Trophoblast cell (in vitro differentiated cells and primary cell): ENCODE results near the gene ADIPOR2.

Experiments
- DNase-seq, 2 donors: peaks; one replicate each; pipeline ENCODE4 v3.0.0-alpha.2; 2016
- H2AFZ ChIP-seq: 2 replicates; pipeline ENCODE4 v1.6.1; 2013; ENCODE audit warnings: low read length, moderate library complexity, mild to moderate bottlenecking; ENCODE audit not compliant: insufficient read depth, poor library complexity
- H2AK5ac ChIP-seq: 2 replicates; pipeline ENCODE4 v1.6.1; 2013; ENCODE audit warnings: mild to moderate bottlenecking, low read length
- H2BK120ac ChIP-seq: 2 replicates; pipeline ENCODE4 v1.6.1; 2013; ENCODE audit warnings: low read length, mild to moderate bottlenecking, moderate library complexity; ENCODE audit not compliant: insufficient read depth, poor library complexity
- H2BK12ac ChIP-seq: 2 replicates; pipeline ENCODE4 v1.6.1; 2013; ENCODE audit warnings: mild to moderate bottlenecking, low read length, moderate library complexity
- H2BK5ac ChIP-seq: 2 replicates; pipeline ENCODE4 v1.6.1; 2013; ENCODE audit warnings: low read length, low read depth, moderate library complexity, mild to moderate bottlenecking; ENCODE audit not compliant: poor library complexity
- H3K14ac ChIP-seq: 2 replicates; pipeline ENCODE4 v1.6.1; 2013; ENCODE audit warnings: mild to moderate bottlenecking, low read length
- H3K18ac ChIP-seq: 2 replicates; pipeline ENCODE4 v1.6.1; 2013; ENCODE audit warnings: mild to moderate bottlenecking, low read length
- H3K23ac ChIP-seq: 2 replicates; pipeline ENCODE4 v1.6.1; 2013; ENCODE audit warnings: low read length
- H3K27ac ChIP-seq: 2 replicates; pipeline ENCODE4 v1.5.1; 2013; ENCODE audit warnings: low read depth, mild to moderate bottlenecking, inconsistent platforms, low read length, moderate library complexity
- H3K27me3 ChIP-seq: 2 replicates; pipeline ENCODE4 v1.6.1; 2013; ENCODE audit warnings: inconsistent platforms, mild to moderate bottlenecking, low read length, moderate library complexity; ENCODE audit not compliant: insufficient read depth
- H3K36me3 ChIP-seq, 2 experiments: 1 replicate in 1 of 2; 2 replicates in 1 of 2; pipeline ENCODE4 v1.6.1; 2013; ENCODE audit warnings: low read length in 2 of 2, mild to moderate bottlenecking in 2 of 2, moderate library complexity in 1 of 2; ENCODE audit not compliant: insufficient read depth in 2 of 2, control insufficient read depth in 1 of 2
- H3K4ac ChIP-seq: 2 replicates; pipeline ENCODE4 v1.6.1; 2013; ENCODE audit warnings: low read depth, mild to moderate bottlenecking, low read length, moderate library complexity
- H3K4me1 ChIP-seq, 2 experiments: 1 replicate in 1 of 2; 2 replicates in 1 of 2; pipeline ENCODE4 v1.6.1; 2013; ENCODE audit warnings: low read length in 2 of 2, mild to moderate bottlenecking in 2 of 2, moderate library complexity in 1 of 2; ENCODE audit not compliant: insufficient read depth in 2 of 2, control insufficient read depth in 1 of 2
- H3K4me2 ChIP-seq: 2 replicates; pipeline ENCODE4 v1.6.1; 2013; ENCODE audit warnings: inconsistent platforms, mild to moderate bottlenecking, low read length, moderate library complexity
- H3K4me3 ChIP-seq: 2 replicates; pipeline ENCODE4 v1.5.1; 2013; ENCODE audit warnings: mild to moderate bottlenecking, low read depth, low read length, inconsistent platforms
- H3K79me1 ChIP-seq: one replicate; pipeline ENCODE4 v1.6.1; 2013; ENCODE audit warnings: low read length
- H3K79me2 ChIP-seq: 2 replicates; pipeline ENCODE4 v1.6.1; 2013; ENCODE audit warnings: low read length, mild to moderate bottlenecking; ENCODE audit not compliant: control insufficient read depth, insufficient read depth, poor library complexity
- H3K9ac ChIP-seq: 2 replicates; pipeline ENCODE4 v1.6.1; 2013; ENCODE audit warnings: mild to moderate bottlenecking, low read length
- H3K9me3 ChIP-seq: 2 replicates; pipeline ENCODE4 v1.6.1; 2013; ENCODE audit warnings: low read depth, mild to moderate bottlenecking, control low read depth, inconsistent platforms, low read length; ENCODE audit not compliant: insufficient read depth
- H4K12ac ChIP-seq: 2 replicates; pipeline ENCODE4 v1.6.1; 2013; ENCODE audit warnings: low read depth, mild to moderate bottlenecking, low read length, moderate library complexity
- H4K8ac ChIP-seq: 2 replicates; pipeline ENCODE4 v1.6.1; 2013; ENCODE audit warnings: low read depth, mild to moderate bottlenecking, low read length, moderate library complexity
- H4K91ac ChIP-seq: one replicate; pipeline ENCODE4 v1.6.1; 2013; ENCODE audit warnings: low read depth, mild to moderate bottlenecking, low read length, moderate library complexity
- WGBS: extraction: QIAGEN DNeasy Blood & Tissue Kit; methylation state at CpG from one replicate; pipeline ENCODE4 v1.1.7; 2013; ENCODE audit warnings: missing lambda C conversion rate; ENCODE audit not compliant: insufficient read length, insufficient coverage; ENCODE audit errors: extremely low coverage; 5-methylcytosine and 5-hydroxymethylcytosine counted together

The ADIPOR2 gene

GRCh38 chr12:1810931-1811280 is 120.0 kb downstream of the ADIPOR2 start:
- Histone ChIP-seq H2BK120ac (no peak overlapping the region), H2BK5ac (no peak overlapping the region), H4K12ac (no peak overlapping the region), H4K91ac (no peak overlapping the region), H3K27me3 (no peaks in the 10 kb centered on the region), H3K79me1 (no peaks in the 10 kb centered on the region), H2AK5ac (no peak overlapping the region), H3K27ac (no peak overlapping the region), H3K79me2 (no peaks in the 10 kb centered on the region), H3K36me3 (no peaks in the 10 kb centered on the region), H4K8ac (no peak overlapping the region), H3K4me2 (no peak overlapping the region), H3K4ac (no peak overlapping the region), H2AFZ (no peak overlapping the region), H2BK12ac (no peak overlapping the region), H3K14ac (no peak overlapping the region), H3K9ac (no peak overlapping the region), H3K18ac (no peak overlapping the region), H3K9me3 (peaks cover 7% of the 10 kb centered on the region), H3K4me1 (peaks cover 0 to 5% of the 10 kb centered on the region in 2 experiments), H3K23ac (no peak overlapping the region), H3K4me3 (no peak overlapping the region)
- no peak for DNase-seq
- WGBS, result no CpG with 5 or more reads among the region's 10 CpGs

GRCh38 chr12:1811281-1811947 is 120.5 kb downstream of the ADIPOR2 start:
- Histone ChIP-seq H3K9me3 (peaks cover 7% of the 10 kb centered on the region), H2AFZ (no peak overlapping the region), H4K12ac (no peak overlapping the region), H2BK120ac (no peak overlapping the region), H3K23ac (no peak overlapping the region), H3K79me2 (no peaks in the 10 kb centered on the region), H3K27me3 (no peaks in the 10 kb centered on the region), H2AK5ac (no peak overlapping the region), H3K18ac (no peak overlapping the region), H4K91ac (no peak overlapping the region), H3K4ac (no peak overlapping the region), H3K79me1 (no peaks in the 10 kb centered on the region), H3K36me3 (no peaks in the 10 kb centered on the region), H2BK5ac (no peak overlapping the region), H3K4me2 (no peak overlapping the region), H3K9ac (no peak overlapping the region), H3K27ac (no peak overlapping the region), H4K8ac (no peak overlapping the region), H3K4me3 (no peak overlapping the region), H3K14ac (no peak overlapping the region), H2BK12ac (no peak overlapping the region), H3K4me1 (peaks cover 0 to 5% of the 10 kb centered on the region in 2 experiments)
- DNase-seq, result no peak
- no CpG with 5 or more reads among the region's 27 CpGs for WGBS

GRCh38 chr12:1811948-1812291 is 121.0 kb downstream of the ADIPOR2 start:
- WGBS, result no CpG with 5 or more reads among the region's 6 CpGs
- H3K9me3 ChIP-seq, result peaks cover 10% of the 10 kb centered on the region
- no peak overlapping the region for H3K23ac ChIP-seq
- no peak overlapping the region for H2BK12ac ChIP-seq
- no peak overlapping the region for H3K18ac ChIP-seq
- peaks cover 0 to 5% of the 10 kb centered on the region in 2 experiments for H3K4me1 ChIP-seq
- no peak overlapping the region for H3K14ac ChIP-seq
- H3K9ac ChIP-seq, result no peak overlapping the region
- no peak overlapping the region for H3K4ac ChIP-seq
- H2AK5ac ChIP-seq, result no peak overlapping the region
- H4K8ac ChIP-seq, result no peak overlapping the region
- no peak overlapping the region for H2BK5ac ChIP-seq
- H4K91ac ChIP-seq, result no peak overlapping the region
- no peaks in the 10 kb centered on the region for H3K27me3 ChIP-seq
- no peaks in the 10 kb centered on the region for H3K79me2 ChIP-seq
- no peak overlapping the region for H3K4me3 ChIP-seq
- H4K12ac ChIP-seq, result no peak overlapping the region
- DNase-seq, result no peak
- H2AFZ ChIP-seq, result no peak overlapping the region
- H2BK120ac ChIP-seq, result no peak overlapping the region
- no peaks in the 10 kb centered on the region for H3K36me3 ChIP-seq
- H3K79me1 ChIP-seq, result no peaks in the 10 kb centered on the region
- H3K4me2 ChIP-seq, result no peak overlapping the region
- no peak overlapping the region for H3K27ac ChIP-seq

- DNase-seq, result peak; percentile 22 to 63
- no peaks in the 10 kb centered on the region for H3K79me1 ChIP-seq
- no peak overlapping the region for H3K4me2 ChIP-seq
- H4K12ac ChIP-seq, result no peak overlapping the region
- H2BK120ac ChIP-seq, result no peak overlapping the region
- no peak overlapping the region for H2AK5ac ChIP-seq
- no peak overlapping the region for H4K91ac ChIP-seq
- no peak overlapping the region for H2BK5ac ChIP-seq
- H3K23ac ChIP-seq, result no peak overlapping the region
- WGBS, result no CpG with 5 or more reads among the region's 17 CpGs
- H3K9me3 ChIP-seq, result peaks cover 13% of the 10 kb centered on the region
- no peaks in the 10 kb centered on the region for H3K27me3 ChIP-seq
- H2BK12ac ChIP-seq, result no peak overlapping the region
- H3K9ac ChIP-seq, result no peak overlapping the region
- H3K14ac ChIP-seq, result no peak overlapping the region
- H4K8ac ChIP-seq, result no peak overlapping the region
- H2AFZ ChIP-seq, result no peak overlapping the region
- H3K36me3 ChIP-seq, result no peaks in the 10 kb centered on the region
- H3K4me3 ChIP-seq, result no peak overlapping the region
- no peak overlapping the region for H3K27ac ChIP-seq
- no peaks in the 10 kb centered on the region for H3K79me2 ChIP-seq
- no peak overlapping the region for H3K18ac ChIP-seq
- peaks cover 0 to 5% of the 10 kb centered on the region in 2 experiments for H3K4me1 ChIP-seq
- H3K4ac ChIP-seq, result no peak overlapping the region
Observed at GRCh38 chr12:1812650-1813302, 121.9 kb downstream of the ADIPOR2 start.
